Parathyroid adenoma (tissue), 2 donors: ENCODE measurements around the gene FAM193B.

Source experiments
- H2AFZ ChIP-seq: fragments of 300-600 bp; sonication (generic); one replicate; pipeline ENCODE4 v1.7.0; 2017; ENCODE audit warnings: antibody characterized with exemption, mild to moderate bottlenecking
- H3K27ac ChIP-seq: fragments of 300-600 bp; sonication (generic); one replicate; pipeline ENCODE4 v1.7.0; 2017
- H3K27me3 ChIP-seq: fragments of 300-600 bp; sonication (generic); one replicate; pipeline ENCODE4 v1.7.0; 2017; ENCODE audit warnings: low read length; ENCODE audit not compliant: control insufficient read depth, insufficient read depth
- H3K36me3 ChIP-seq: fragments of 300-600 bp; sonication (generic); one replicate; pipeline ENCODE4 v1.7.0; 2017; ENCODE audit warnings: low read length; ENCODE audit not compliant: control insufficient read depth, insufficient read depth
- H3K4me1 ChIP-seq: fragments of 300-600 bp; sonication (generic); one replicate; pipeline ENCODE4 v1.7.0; 2017; ENCODE audit warnings: control low read depth
- H3K4me2 ChIP-seq: fragments of 300-600 bp; sonication (generic); one replicate; pipeline ENCODE4 v1.7.0; 2017; ENCODE audit warnings: low read length
- H3K4me3 ChIP-seq: fragments of 300-600 bp; sonication (generic); one replicate; pipeline ENCODE4 v1.7.0; 2017; ENCODE audit warnings: low read depth, low read length
- H3K79me2 ChIP-seq: fragments of 300-600 bp; sonication (generic); one replicate; pipeline ENCODE4 v1.7.0; 2017; ENCODE audit warnings: control low read depth
- H3K9ac ChIP-seq: fragments of 300-600 bp; sonication (generic); one replicate; pipeline ENCODE4 v1.7.0; 2017; ENCODE audit warnings: mild to moderate bottlenecking
- H3K9me3 ChIP-seq: fragments of 300-600 bp; sonication (generic); one replicate; pipeline ENCODE4 v1.7.0; 2017; ENCODE audit warnings: low read length; ENCODE audit not compliant: control insufficient read depth
- CTCF ChIP-seq: fragments of 300-600 bp; sonication (generic); IDR thresholded peaks from one replicate; pipeline ENCODE4 v1.7.0; 2017; ENCODE audit warnings: antibody characterized with exemption, mild to moderate bottlenecking
- donor health status: primary hyperparathyroidism.

Gene FAM193B

GRCh38 chr5:177516601-177517568 is 37.5 kb downstream of the FAM193B start, which contains the start of gene DDX41:
Gene DDX41 (minus strand): TSS chr5:177516961. CDS start chr5:177516945, 16 bp downstream.
- Histone ChIP-seq H3K9ac (peak within 1 kb of the TSS; percentile 74), H3K4me3 (peak within 1 kb of the TSS; percentile 81), H3K27me3 (no peaks in the 10 kb centered on the region), H3K27ac (peak within 1 kb of the TSS; percentile 84), H3K36me3 (no peaks in the 10 kb centered on the region), H2AFZ (peak within 1 kb of the TSS; percentile 95), H3K4me1 (no peaks in the 10 kb centered on the region), H3K79me2 (peaks cover 16% of the 10 kb centered on the region), H3K4me2 (peak within 1 kb of the TSS; percentile 94), H3K9me3 (no peaks in the 10 kb centered on the region)
- TF ChIP-seq CTCF, result no peak

GRCh38 chr5:177515580-177515979 is 38.8 kb downstream of the FAM193B start:
- Histone ChIP-seq H3K4me3 (peak overlapping the region; percentile 81), H3K27me3 (no peaks in the 10 kb centered on the region), H3K4me2 (peak overlapping the region; percentile 94), H3K27ac (no peak overlapping the region), H3K4me1 (no peaks in the 10 kb centered on the region), H2AFZ (no peak overlapping the region), H3K9me3 (no peaks in the 10 kb centered on the region), H3K36me3 (no peaks in the 10 kb centered on the region), H3K9ac (no peak overlapping the region), H3K79me2 (peaks cover 13% of the 10 kb centered on the region)
- TF ChIP-seq CTCF, result no peak

- Histone ChIP-seq H3K27me3 (no peaks in the 10 kb centered on the region), H3K4me2 (no peak overlapping the region), H3K4me1 (no peaks in the 10 kb centered on the region), H3K79me2 (peaks cover 10% of the 10 kb centered on the region), H3K27ac (no peak overlapping the region), H3K4me3 (no peak overlapping the region), H2AFZ (no peak overlapping the region), H3K9me3 (no peaks in the 10 kb centered on the region), H3K9ac (no peak overlapping the region), H3K36me3 (no peaks in the 10 kb centered on the region)
- TF ChIP-seq CTCF, result no peak
Measured at GRCh38 chr5:177514541-177514940, 39.8 kb downstream of the FAM193B start.

GRCh38 chr5:177513500-177513899 is 40.9 kb downstream of the FAM193B start:
- H3K36me3 ChIP-seq, result no peaks in the 10 kb centered on the region
- TF ChIP-seq CTCF, result no peak

More at GRCh38 chr5:177513500-177513899, 40.9 kb downstream of the FAM193B start:
- Histone ChIP-seq H2AFZ (no peak overlapping the region), H3K27ac (no peak overlapping the region), H3K9ac (no peak overlapping the region), H3K4me1 (no peaks in the 10 kb centered on the region), H3K4me2 (no peak overlapping the region), H3K4me3 (no peak overlapping the region), H3K27me3 (no peaks in the 10 kb centered on the region), H3K79me2 (peaks cover 9% of the 10 kb centered on the region), H3K9me3 (no peaks in the 10 kb centered on the region)
